ENCODE results near the gene AP1S1. TPM values are rescaled to one million over a fixed set of nuclear protein-coding genes. Genes with fewer than 3 reads are reported as not detected.

The AP1S1 gene
- total RNA-seq, 1 experiment from 2014 or later: 227 TPM

- H3K4me2 ChIP-seq: no peak overlapping the region
- no peaks in the 10 kb centered on the region for H3K27me3 ChIP-seq (ENCODE audit: insufficient read depth, low read depth)
- ChIA-PET CTCF (no interaction called here), POLR2A (ENCODE audit: unreplicated experiment) (interaction anchor here (0.6 kb wide), 1 partner anchor 1180 kb away, joined by 17 read pairs; no protein-coding TSS in a partner anchor)
- no peak for DNase-seq
- H3K4me3 ChIP-seq: no peak overlapping the region
- H3K4me1 ChIP-seq (replicated peaks; ENCODE audit: insufficient read depth): no peaks in the 10 kb centered on the region
- intact Hi-C loops (cut with micrococcal nuclease; ENCODE audit: unreplicated experiment): no loop called here
- BruUV-seq (replicated peaks): no TSS peak
- no peaks in the 10 kb centered on the region for H4K20me1 ChIP-seq (ENCODE audit: insufficient read depth)
- TF ChIP-seq EZH2 (IDR thresholded peaks at IDR 0.05; ENCODE audit: low read depth) (no peak), CTCF (conservative IDR thresholded peaks at IDR 0.05) (no peak)
- H3K79me2 ChIP-seq (ENCODE audit: low read depth): no peaks in the 10 kb centered on the region
- H3K9me3 ChIP-seq (ENCODE audit: insufficient read depth, low read depth): no peaks in the 10 kb centered on the region
- H3K27ac ChIP-seq: no peak overlapping the region
- H3F3A ChIP-seq (ENCODE audit: insufficient read depth, low read depth): no peaks in the 10 kb centered on the region
- no peak overlapping the region for H2AFZ ChIP-seq
- H3K36me3 ChIP-seq (ENCODE audit: low read depth): no peaks in the 10 kb centered on the region
- no peaks in the 10 kb centered on the region for H3K9me2 ChIP-seq (ENCODE audit: insufficient read depth)
Observed at GRCh38 chr7:101208794-101209193, 54.5 kb downstream of the AP1S1 start.

DNA sequence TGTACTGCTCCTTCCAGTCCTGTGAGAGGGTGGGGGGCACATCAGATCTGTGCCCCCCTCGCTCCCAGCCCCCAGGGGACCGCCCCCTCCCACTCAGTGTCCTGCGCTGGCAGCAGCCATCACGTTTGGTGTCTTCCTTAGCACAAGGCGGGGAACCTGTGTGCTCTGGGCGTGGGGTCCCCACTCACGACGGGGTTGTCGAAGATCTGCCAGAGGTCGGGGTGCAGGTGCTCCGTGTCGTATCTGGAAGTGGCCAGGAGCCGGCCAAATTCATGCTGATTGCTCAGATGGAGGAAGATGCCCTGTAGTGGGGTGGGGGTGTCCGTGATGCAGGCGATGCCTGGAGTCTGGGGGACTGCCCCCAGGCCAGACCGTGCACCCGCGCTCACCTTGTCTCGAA lies 55.9 kb downstream of the AP1S1 start:
- no peak for TF ChIP-seq EZH2 (IDR thresholded peaks at IDR 0.05; ENCODE audit: low read depth)
- TF ChIP-seq CTCF (conservative IDR thresholded peaks at IDR 0.05): no peak
- no peak overlapping the region for H3K27ac ChIP-seq
- no peak overlapping the region for H2AFZ ChIP-seq
- BruUV-seq (replicated peaks): no TSS peak
- H3K27me3 ChIP-seq (ENCODE audit: insufficient read depth, low read depth): no peaks in the 10 kb centered on the region
- no peaks in the 10 kb centered on the region for H3K9me2 ChIP-seq (ENCODE audit: insufficient read depth)
- no peaks in the 10 kb centered on the region for H3F3A ChIP-seq (ENCODE audit: insufficient read depth, low read depth)
- H3K36me3 ChIP-seq (ENCODE audit: low read depth): no peaks in the 10 kb centered on the region
- ChIA-PET CTCF (interaction anchor here (0.6 kb wide), 1 partner anchor 15 kb away, joined by 3 read pairs; no protein-coding TSS in a partner anchor), POLR2A (ENCODE audit: unreplicated experiment) (interaction anchor here (0.6 kb wide), 1 partner anchor 952 kb away, joined by 10 read pairs; no protein-coding TSS in a partner anchor)
- no peak for DNase-seq
- no peak overlapping the region for H3K4me3 ChIP-seq
- no peaks in the 10 kb centered on the region for H3K9me3 ChIP-seq (ENCODE audit: insufficient read depth, low read depth)
- no peaks in the 10 kb centered on the region for H4K20me1 ChIP-seq (ENCODE audit: insufficient read depth)
- intact Hi-C loops (cut with micrococcal nuclease; ENCODE audit: unreplicated experiment): no loop called here
- no peaks in the 10 kb centered on the region for H3K79me2 ChIP-seq (ENCODE audit: low read depth)
- no peak overlapping the region for H3K4me2 ChIP-seq
- H3K4me1 ChIP-seq (replicated peaks; ENCODE audit: insufficient read depth): no peaks in the 10 kb centered on the region

Small RNA genes lying within 50 kb of the gene (microRNA-seq; reads per million reads assigned to microRNA genes)
- not detected for gene MIR4653 (ENCODE audit: borderline number of aligned reads, borderline replicate concordance)

Other genes starting within 250 kb of the AP1S1 start
- gene MUC3A, start 204.9 kb upstream of the AP1S1 start, total RNA-seq (2021): 0.90 and 1.1 TPM in 2 replicates
- 1.4 and 3.8 TPM in 2 replicates for gene MUC12, start 184.9 kb upstream of the AP1S1 start, total RNA-seq (2021)
- gene MUC17, start 134.4 kb upstream of the AP1S1 start, total RNA-seq (2021): not detected in 2 replicates
- gene TRIM56, start 69.0 kb upstream of the AP1S1 start, total RNA-seq (2021): 72.3 and 81.6 TPM in 2 replicates
- 36.2 and 45.8 TPM in 2 replicates for gene SERPINE1, start 27.4 kb upstream of the AP1S1 start, total RNA-seq (2021)
- 2.1 and 2.3 TPM in 2 replicates for gene VGF, start 11.1 kb downstream of the AP1S1 start, total RNA-seq (2021)
- gene NAT16, start 25.8 kb downstream of the AP1S1 start, total RNA-seq (2021): not detected in 2 replicates
- not detected in 2 replicates for gene MOGAT3, start 46.6 kb downstream of the AP1S1 start, total RNA-seq (2021)
- 93.2 and 105 TPM in 2 replicates for gene PLOD3, start 63.1 kb downstream of the AP1S1 start, total RNA-seq (2021)
- 105 and 110 TPM in 2 replicates for gene ZNHIT1, start 63.7 kb downstream of the AP1S1 start, total RNA-seq (2021)
- gene CLDN15, start 83.3 kb downstream of the AP1S1 start, total RNA-seq (2021): 16.0 and 17.2 TPM in 2 replicates
- gene FIS1, start 90.6 kb downstream of the AP1S1 start, total RNA-seq (2021): 184 and 200 TPM in 2 replicates
- 47.6 and 53.0 TPM in 2 replicates for gene IFT22, start 167.3 kb downstream of the AP1S1 start, total RNA-seq (2021)
- gene COL26A1, start 208.4 kb downstream of the AP1S1 start, total RNA-seq (2021): 0.20 and 0.38 TPM in 2 replicates